GM18873 (cell line): Measurements from ENCODE around the gene CACNA1B.
"Not testable (repeated sequence)": the region's sequence is repeated elsewhere in the genome, so short reads cannot be mapped to it uniquely, and the experiment has no call there.

ENCODE experiments used
- ATAC-seq: cut with Tn5 transposase; IDR thresholded peaks from one replicate; pipeline ENCODE4 v1.9.1; 2021; ENCODE audit warnings: mild to moderate bottlenecking, moderate library complexity, moderate number of reproducible peaks; ENCODE audit not compliant: unreplicated experiment, low FRiP score

Gene CACNA1B

GRCh38 chr9:138120511-138121437, 243.2 kb downstream of the CACNA1B start:
- ATAC-seq, result no peak

DNA sequence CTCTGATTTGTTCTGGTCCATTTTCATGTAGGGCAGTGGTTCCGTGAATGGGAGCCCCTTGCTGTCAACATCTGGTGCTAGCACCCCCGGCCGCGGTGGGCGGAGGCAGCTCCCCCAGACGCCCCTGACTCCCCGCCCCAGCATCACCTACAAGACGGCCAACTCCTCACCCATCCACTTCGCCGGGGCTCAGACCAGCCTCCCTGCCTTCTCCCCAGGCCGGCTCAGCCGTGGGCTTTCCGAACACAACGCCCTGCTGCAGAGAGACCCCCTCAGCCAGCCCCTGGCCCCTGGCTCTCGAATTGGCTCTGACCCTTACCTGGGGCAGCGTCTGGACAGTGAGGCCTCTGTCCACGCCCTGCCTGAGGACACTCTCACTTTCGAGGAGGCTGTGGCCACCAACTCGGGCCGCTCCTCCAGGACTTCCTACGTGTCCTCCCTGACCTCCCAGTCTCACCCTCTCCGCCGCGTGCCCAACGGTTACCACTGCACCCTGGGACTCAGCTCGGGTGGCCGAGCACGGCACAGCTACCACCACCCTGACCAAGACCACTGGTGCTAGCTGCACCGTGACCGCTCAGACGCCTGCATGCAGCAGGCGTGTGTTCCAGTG, 244.0 kb downstream of the CACNA1B start:
- ATAC-seq, result no peak

GRCh38 chr9:138122201-138122600, 244.6 kb downstream of the CACNA1B start:
- no peak for ATAC-seq

DNA sequence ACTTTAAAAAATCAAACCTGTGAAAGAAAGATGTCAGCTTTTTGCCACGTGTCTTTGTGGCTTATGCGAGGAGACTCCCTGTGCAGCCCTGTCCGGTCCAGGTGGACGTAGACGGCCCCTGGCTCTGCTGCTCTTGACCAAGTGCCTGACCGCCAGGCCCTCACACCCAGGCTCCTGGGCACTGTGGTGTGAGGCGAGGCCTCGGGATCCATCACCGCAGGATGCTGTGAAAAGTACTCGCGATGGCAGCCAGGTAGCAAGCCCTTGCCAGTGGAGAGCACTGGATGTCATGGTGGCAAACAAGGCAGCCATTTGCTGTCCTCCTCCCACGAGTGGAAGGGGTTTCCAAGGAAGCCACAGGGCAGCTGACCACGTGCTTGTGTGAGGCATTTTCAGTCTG, 245.1 kb downstream of the CACNA1B start:
- ATAC-seq, result no peak

GRCh38 chr9:138123086-138123485, 245.5 kb downstream of the CACNA1B start:
- ATAC-seq, result no peak

- peak; percentile 58 for ATAC-seq
Measured at GRCh38 chr9:138126090-138126857, 248.7 kb downstream of the CACNA1B start.

GRCh38 chr9:138126858-138127584, 249.4 kb downstream of the CACNA1B start:
- not testable (repeated sequence) for ATAC-seq

GRCh38 chr9:138128027-138128426, 250.4 kb downstream of the CACNA1B start:
- not testable (repeated sequence) for ATAC-seq

GRCh38 chr9:138129318-138129717, 251.7 kb downstream of the CACNA1B start:
- ATAC-seq, result not testable (repeated sequence)

DNA sequence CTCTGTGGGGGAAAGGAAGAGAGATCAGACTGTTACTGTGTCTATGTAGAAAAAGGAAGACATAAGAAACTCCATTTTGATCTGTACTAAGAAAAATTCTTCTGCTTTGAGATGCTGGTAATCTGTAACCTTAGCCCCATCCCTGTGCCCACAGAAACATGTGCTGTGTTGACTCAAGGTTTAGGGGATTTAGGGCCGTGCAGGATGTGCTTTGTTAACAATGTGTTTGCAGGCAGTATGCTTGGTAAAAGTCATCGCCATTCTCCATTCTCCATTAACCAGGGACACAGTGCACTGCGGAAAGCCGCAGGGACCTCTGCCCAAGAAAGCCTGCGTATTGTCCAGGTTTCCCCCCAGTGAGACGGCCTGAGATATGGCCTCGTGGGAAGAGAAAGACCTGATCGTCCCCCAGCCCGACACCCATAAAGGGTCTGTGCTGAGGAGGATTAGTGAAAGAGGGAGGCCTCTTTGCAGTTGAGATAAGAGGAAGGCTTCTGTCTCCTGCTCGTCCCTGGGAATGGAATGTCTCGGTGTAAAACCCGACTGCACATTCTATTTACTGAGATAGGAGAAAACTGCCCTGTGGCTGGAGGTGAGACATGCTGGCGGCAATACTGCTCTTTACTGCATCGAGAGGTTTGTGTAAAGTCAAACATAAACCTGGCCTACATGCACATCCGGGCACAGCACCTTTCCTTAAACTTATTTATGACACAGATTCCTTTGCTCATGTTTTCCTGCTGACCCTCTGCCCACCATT, 255.5 kb downstream of the CACNA1B start:
- not testable (repeated sequence) for ATAC-seq

- not testable (repeated sequence) for ATAC-seq
Measured at GRCh38 chr9:138134581-138134980, 257.0 kb downstream of the CACNA1B start.

DNA sequence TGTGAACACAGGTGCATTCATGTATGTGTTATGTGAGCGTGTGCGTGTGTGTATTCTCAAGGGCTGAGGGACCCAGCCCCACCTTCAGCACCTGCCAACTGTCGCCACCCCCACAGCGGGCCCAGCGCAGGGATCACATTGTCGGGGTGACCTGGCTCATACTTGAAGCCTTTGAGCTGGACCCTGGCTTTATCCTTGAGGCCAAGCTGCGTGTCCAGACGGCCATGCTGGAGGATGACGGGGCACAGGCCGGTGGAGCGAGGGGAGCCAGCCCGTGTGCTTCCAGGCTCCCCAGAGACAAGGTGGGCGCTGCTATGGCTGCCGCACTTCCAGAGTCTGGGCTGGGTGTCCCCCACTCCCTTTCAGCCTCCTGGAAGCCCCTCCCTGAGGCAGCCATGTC, 261.5 kb downstream of the CACNA1B start:
- ATAC-seq, result not testable (repeated sequence)

- not testable (repeated sequence) for ATAC-seq
Measured at GRCh38 chr9:138140980-138141379, 263.4 kb downstream of the CACNA1B start.

DNA sequence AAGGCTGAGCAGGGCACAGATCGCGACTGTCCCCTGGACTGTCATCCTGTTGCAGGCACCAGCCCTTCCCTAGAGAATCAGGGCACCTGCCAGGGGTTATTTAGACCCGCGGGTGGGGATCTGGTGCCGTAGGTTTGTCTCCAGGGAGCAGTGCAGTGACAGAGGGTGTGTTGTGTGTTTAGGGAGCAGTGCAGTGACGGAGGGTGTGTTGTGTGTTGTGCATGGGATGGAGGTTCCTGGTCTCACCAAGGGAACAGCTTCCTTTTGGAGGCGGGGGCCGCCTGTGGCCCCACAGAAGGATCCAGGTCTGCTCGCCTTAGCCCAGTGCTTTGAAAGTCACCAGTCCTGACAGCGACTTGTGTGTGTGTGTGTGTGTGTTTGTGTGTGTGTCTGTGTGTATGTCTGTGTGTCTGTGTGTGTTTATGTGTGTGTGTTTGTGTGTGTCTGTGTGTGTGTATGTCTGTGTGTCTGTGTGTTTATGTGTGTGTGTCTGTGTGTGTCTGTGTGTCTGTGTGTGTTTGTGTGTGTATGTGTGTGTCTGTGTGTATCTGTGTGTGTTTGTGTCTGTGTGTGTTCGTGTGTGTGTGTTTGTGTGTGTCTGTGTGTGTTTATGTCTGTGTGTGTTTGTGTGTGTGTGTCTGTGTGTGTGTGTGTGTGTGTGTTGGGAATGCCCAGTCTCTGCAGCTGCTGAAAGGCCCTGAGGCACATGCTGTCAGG, 265.1 kb downstream of the CACNA1B start:
- ATAC-seq, result not testable (repeated sequence)

- not testable (repeated sequence) for ATAC-seq
Measured at GRCh38 chr9:138143491-138143890, 265.9 kb downstream of the CACNA1B start.

DNA sequence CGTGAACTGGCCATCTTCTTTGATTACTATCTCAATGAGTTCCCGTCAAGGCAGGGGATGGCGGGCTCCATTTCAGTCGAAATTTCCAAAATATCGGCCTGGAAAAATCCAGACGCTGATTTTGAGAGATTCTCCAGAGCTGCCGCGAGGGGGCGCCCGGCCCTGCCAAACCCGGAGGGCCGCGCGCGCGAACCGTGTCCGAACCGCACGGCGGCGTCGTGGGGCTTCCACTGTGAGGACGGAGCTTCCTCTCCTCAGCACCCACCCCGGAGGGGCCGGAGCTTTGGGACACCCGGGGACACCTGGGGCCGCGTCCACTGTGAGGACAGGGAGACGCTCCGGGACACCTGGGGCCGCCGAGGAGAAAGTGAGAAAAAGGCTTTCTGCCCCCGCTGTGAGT, 270.0 kb downstream of the CACNA1B start:
- ATAC-seq, result not testable (repeated sequence)

DNA sequence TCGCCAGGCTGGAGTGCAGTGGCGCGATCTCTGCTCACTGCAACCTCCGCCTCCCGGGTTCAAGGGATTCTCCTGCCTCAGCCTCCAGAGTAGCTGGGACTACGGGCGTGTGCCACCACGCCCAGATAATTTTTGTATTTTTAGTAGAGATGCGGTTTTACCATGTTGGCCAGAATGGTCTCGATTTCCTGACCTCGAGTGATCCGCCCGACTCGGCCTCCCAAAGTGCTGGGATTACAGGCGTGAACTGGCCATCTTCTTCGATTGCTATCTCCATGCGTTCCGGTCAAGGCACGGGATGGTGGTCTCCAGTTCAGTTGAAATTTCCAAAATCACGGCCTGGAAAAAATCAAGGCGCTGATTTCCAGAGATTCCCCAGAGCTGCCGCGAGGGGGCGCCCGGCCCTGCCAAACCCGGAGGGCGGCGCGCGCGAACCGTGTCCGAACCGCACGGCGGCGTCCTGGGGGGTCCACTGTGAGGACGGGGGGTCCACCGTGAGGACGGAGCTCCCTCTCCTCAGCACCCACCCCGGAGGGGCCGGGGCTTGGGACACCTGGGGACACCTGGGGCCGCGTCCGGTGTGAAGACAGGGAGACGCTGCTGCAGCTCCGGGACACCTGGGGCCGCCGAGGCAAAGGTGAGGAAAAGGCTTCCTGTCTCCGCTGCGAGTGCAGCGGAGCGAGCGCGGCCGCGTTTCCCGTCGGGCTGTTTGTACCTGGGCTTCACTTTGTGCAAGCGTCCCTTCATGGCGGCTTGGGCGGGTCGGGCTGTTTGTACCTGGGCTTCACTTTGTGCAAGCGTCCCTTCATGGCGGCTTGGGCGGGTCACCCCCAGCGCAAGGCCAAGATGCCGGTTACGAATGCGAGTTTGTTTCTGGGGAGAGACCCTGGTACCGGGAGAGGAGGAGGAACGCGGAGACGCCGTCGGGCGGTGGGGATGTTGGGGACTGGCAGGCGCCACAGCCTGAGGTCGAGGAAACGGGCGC, 272.4 kb downstream of the CACNA1B start:
- ATAC-seq, result not testable (repeated sequence)

- not testable (repeated sequence) for ATAC-seq
Measured at GRCh38 chr9:138155788-138156187, 278.2 kb downstream of the CACNA1B start.
